Measurements from ENCODE around the gene HDAC11. TPM values are rescaled to one million over a fixed set of nuclear protein-coding genes. Genes with fewer than 3 reads are reported as not detected.

HDAC11 gene
- total and polyA plus RNA-seq, 9 of the 15 experiments (the other 6 are each of a cell fraction or from before 2014, with no cell fraction given), result 0.60 to 6.0 (median 4.5) TPM

- TF ChIP-seq ZNF217 (CRISPR knock-in tag; IDR thresholded peaks at IDR 0.05) (no peak), PYGO2 (tag; IDR thresholded peaks at IDR 0.05) (no peak), RBM14 (IDR thresholded peaks at IDR 0.05; ENCODE audit: borderline replicate concordance, insufficient read depth, low read depth, low read length) (no peak), SNIP1 (IDR thresholded peaks at IDR 0.05; ENCODE audit: low read depth) (no peak), SAFB2 (IDR thresholded peaks at IDR 0.05; ENCODE audit: borderline replicate concordance, low read depth, low read length, severe bottlenecking) (no peak), HBP1 (CRISPR knock-in tag; IDR thresholded peaks at IDR 0.05) (peak; percentile 76; the same call in 1 of the 2 replicates), FOXP1 (CRISPR knock-in tag; IDR thresholded peaks at IDR 0.05) (no peak), FOXJ2 (tag; IDR thresholded peaks at IDR 0.05) (no peak), TEAD4 (IDR thresholded peaks at IDR 0.05; ENCODE audit: low read length) (peak; percentile 98), TEAD4 (CRISPR knock-in tag; IDR thresholded peaks at IDR 0.05; ENCODE audit: borderline replicate concordance) (no peak; the same call in 1 of the 2 replicates), FOXA1 (IDR thresholded peaks at IDR 0.05; ENCODE audit: borderline replicate concordance) (no peak), ZNF695 (CRISPR knock-in tag; IDR thresholded peaks at IDR 0.05) (no peak), ZNF717 (CRISPR knock-in tag; IDR thresholded peaks at IDR 0.05) (no peak), ZNF274 (IDR thresholded peaks at IDR 0.05; ENCODE audit: borderline replicate concordance, low read depth, low read length) (peak; percentile 58; the same call in 1 of the 2 replicates), U2AF1 (optimal IDR thresholded peaks at IDR 0.05; ENCODE audit: low read depth, low read length) (no peak), MNT (conservative IDR thresholded peaks at IDR 0.05) (peak in 1 of 2 experiments; percentile 83; a peak in 3 of 4 replicates)
- TF ChIP-seq, protein P1, sequence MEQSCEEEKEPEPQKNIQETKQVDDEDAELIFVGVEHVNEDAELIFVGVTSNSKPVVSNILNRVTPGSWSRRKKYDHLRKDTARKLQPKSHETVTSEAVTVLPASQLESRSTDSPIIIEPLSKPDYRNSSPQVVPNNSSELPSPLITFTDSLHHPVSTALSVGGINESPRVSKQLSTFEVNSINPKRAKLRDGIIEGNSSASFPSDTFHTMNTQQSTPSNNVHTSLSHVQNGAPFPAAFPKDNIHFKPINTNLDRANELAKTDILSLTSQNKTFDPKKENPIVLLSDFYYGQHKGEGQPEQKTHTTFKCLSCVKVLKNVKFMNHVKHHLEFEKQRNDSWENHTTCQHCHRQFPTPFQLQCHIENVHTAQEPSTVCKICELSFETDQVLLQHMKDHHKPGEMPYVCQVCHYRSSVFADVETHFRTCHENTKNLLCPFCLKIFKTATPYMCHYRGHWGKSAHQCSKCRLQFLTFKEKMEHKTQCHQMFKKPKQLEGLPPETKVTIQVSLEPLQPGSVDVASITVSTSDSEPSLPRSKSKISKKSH (CRISPR knock-in tag; IDR thresholded peaks at IDR 0.05), result no peak
- TF ChIP-seq, protein P2, sequence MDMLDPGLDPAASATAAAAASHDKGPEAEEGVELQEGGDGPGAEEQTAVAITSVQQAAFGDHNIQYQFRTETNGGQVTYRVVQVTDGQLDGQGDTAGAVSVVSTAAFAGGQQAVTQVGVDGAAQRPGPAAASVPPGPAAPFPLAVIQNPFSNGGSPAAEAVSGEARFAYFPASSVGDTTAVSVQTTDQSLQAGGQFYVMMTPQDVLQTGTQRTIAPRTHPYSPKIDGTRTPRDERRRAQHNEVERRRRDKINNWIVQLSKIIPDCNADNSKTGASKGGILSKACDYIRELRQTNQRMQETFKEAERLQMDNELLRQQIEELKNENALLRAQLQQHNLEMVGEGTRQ (CRISPR knock-in tag; IDR thresholded peaks at IDR 0.05), result no peak
- TF ChIP-seq, protein P3, sequence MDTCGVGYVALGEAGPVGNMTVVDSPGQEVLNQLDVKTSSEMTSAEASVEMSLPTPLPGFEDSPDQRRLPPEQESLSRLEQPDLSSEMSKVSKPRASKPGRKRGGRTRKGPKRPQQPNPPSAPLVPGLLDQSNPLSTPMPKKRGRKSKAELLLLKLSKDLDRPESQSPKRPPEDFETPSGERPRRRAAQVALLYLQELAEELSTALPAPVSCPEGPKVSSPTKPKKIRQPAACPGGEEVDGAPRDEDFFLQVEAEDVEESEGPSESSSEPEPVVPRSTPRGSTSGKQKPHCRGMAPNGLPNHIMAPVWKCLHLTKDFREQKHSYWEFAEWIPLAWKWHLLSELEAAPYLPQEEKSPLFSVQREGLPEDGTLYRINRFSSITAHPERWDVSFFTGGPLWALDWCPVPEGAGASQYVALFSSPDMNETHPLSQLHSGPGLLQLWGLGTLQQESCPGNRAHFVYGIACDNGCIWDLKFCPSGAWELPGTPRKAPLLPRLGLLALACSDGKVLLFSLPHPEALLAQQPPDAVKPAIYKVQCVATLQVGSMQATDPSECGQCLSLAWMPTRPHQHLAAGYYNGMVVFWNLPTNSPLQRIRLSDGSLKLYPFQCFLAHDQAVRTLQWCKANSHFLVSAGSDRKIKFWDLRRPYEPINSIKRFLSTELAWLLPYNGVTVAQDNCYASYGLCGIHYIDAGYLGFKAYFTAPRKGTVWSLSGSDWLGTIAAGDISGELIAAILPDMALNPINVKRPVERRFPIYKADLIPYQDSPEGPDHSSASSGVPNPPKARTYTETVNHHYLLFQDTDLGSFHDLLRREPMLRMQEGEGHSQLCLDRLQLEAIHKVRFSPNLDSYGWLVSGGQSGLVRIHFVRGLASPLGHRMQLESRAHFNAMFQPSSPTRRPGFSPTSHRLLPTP (IDR thresholded peaks at IDR 0.05; ENCODE audit: borderline replicate concordance, extremely low read depth, insufficient read length), result no peak
Observed at GRCh38 chr3:13484851-13485590, 4.9 kb downstream of the HDAC11 start (continued).

Measured in K562 (cell line).